Adipose tissue (tissue), 3 donors: ENCODE data around the gene NDRG4. TPM values are rescaled to one million over a fixed set of nuclear protein-coding genes. Genes with fewer than 3 reads are reported as not detected.

ENCODE experiments used
- polyA plus RNA-seq, 3 donors: library from polyadenylated mRNA; stranded (reverse); fragments of 200-250 nt; gene quantifications; one replicate each; pipeline ENCODE4 v1.2.3, GENCODE V29; 2013
- donor health status: healthy with polysubstance abuse.
- donor health status: Bipolar disorder and iron deficiency.
- donor health status: healthy.

The NDRG4 gene
- polyA plus RNA-seq, 3 donors, result 5.8 to 31.7 (median 21.8) TPM

Other genes starting within 250 kb of the NDRG4 start
- under 1 TPM in 2 of 3 donors, not detected in 1; 0.07 TPM for gene PRSS54, start 205.1 kb upstream of the NDRG4 start, polyA plus RNA-seq
- gene GINS3, start 107.7 kb upstream of the NDRG4 start, polyA plus RNA-seq, result 1 to 10 TPM; 2.2 to 6.6 (median 4.5) TPM
- 10 to 100 TPM in 2 of 3 donors, 1 to 10 TPM in 1; 6.2 to 20.7 (median 16.4) TPM for gene SETD6, start 15.4 kb downstream of the NDRG4 start, polyA plus RNA-seq
- 10 to 100 TPM; 43.0 to 55.1 (median 43.2) TPM for gene CNOT1, start 129.7 kb downstream of the NDRG4 start, polyA plus RNA-seq
- gene SLC38A7, start 184.6 kb downstream of the NDRG4 start, polyA plus RNA-seq, result 1 to 10 TPM; 3.2 to 7.4 (median 4.5) TPM
- gene GOT2, start 234.2 kb downstream of the NDRG4 start, polyA plus RNA-seq, result 10 to 100 TPM; 15.7 to 22.2 (median 16.8) TPM